ENCODE measurements around the gene TCF4. TPM values are rescaled to one million over a fixed set of nuclear protein-coding genes. Genes with fewer than 3 reads are reported as not detected.

The TCF4 gene
- total RNA-seq, 1 experiment from 2014 or later: 0.42 TPM

DNA sequence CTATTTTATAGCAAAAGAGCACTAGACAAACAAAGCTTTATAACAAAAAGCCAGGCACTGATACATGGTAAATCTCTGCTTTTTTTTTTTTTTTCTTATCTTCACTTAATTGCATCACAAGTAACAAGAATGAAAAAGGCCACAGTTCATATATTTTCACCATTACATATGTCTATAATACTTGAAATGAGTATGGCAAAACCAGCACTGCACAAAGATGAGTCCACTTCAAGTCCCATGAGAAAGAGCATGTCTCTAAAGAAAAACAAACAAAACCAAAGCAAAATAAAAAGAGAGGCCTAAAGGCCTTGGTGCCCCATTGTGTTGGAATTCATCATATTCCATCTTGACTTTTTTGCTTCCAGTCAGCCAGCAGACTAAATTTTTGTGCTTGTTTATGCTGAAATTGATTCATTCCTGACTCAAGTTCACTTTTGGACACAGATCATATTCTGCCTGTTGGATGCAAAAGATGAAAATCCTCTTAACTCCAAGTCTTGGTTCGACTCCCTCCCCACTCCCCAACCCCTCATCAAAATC lies 363.8 kb downstream of the TCF4 start:
- H3K9ac ChIP-seq (ENCODE audit: low read length): no peak overlapping the region
- ChIA-PET POLR2A (no interaction called here), RAD21 (ENCODE audit: low non-redundant PET in 1 of 2, low total read pairs in 2 of 2, uncharacterized antibody in 2 of 2, unreplicated experiment in 2 of 2) (no interaction called here), CTCF (interaction anchor here (1.3 kb wide), 1 partner anchor 11 kb away, joined by 4 read pairs; no protein-coding TSS in a partner anchor)
- H3K79me2 ChIP-seq (ENCODE audit: insufficient read depth, low read length): no peaks in the 10 kb centered on the region
- no peaks in the 10 kb centered on the region for H3K4me1 ChIP-seq (ENCODE audit: control insufficient read depth in 1 of 2, insufficient read depth in 2 of 2, low read length in 2 of 2)
- TF ChIP-seq EGR1 (IDR thresholded peaks at IDR 0.05; ENCODE audit: low read depth) (no peak), SRF (IDR thresholded peaks at IDR 0.05; ENCODE audit: low read depth) (no peak), CEBPB (IDR thresholded peaks at IDR 0.05; ENCODE audit: low read depth) (no peak), ZNF274 (IDR thresholded peaks at IDR 0.05; ENCODE audit: low read depth, low read length) (no peak), RAD21 (IDR thresholded peaks at IDR 0.05; ENCODE audit: low read depth) (no peak), TCF7L2 (IDR thresholded peaks at IDR 0.05; ENCODE audit: borderline replicate concordance, extremely low read depth, insufficient read depth, insufficient read length) (no peak), SIN3A (IDR thresholded peaks at IDR 0.05; ENCODE audit: low read depth) (no peak), EZH2phosphoT487 (IDR thresholded peaks at IDR 0.05; ENCODE audit: borderline replicate concordance) (no peak)
- TF ChIP-seq, protein P1, sequence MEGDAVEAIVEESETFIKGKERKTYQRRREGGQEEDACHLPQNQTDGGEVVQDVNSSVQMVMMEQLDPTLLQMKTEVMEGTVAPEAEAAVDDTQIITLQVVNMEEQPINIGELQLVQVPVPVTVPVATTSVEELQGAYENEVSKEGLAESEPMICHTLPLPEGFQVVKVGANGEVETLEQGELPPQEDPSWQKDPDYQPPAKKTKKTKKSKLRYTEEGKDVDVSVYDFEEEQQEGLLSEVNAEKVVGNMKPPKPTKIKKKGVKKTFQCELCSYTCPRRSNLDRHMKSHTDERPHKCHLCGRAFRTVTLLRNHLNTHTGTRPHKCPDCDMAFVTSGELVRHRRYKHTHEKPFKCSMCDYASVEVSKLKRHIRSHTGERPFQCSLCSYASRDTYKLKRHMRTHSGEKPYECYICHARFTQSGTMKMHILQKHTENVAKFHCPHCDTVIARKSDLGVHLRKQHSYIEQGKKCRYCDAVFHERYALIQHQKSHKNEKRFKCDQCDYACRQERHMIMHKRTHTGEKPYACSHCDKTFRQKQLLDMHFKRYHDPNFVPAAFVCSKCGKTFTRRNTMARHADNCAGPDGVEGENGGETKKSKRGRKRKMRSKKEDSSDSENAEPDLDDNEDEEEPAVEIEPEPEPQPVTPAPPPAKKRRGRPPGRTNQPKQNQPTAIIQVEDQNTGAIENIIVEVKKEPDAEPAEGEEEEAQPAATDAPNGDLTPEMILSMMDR (IDR thresholded peaks at IDR 0.05 in 2 of 3, conservative IDR thresholded peaks at IDR 0.05 in 1 of 3; ENCODE audit: borderline replicate concordance in 1 of 3, insufficient read depth in 1 of 3, low read depth in 2 of 3, low read length in 2 of 3): no peak
- TF ChIP-seq, protein P2, sequence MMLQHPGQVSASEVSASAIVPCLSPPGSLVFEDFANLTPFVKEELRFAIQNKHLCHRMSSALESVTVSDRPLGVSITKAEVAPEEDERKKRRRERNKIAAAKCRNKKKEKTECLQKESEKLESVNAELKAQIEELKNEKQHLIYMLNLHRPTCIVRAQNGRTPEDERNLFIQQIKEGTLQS (IDR thresholded peaks at IDR 0.05): no peak
- TF ChIP-seq, protein P3, sequence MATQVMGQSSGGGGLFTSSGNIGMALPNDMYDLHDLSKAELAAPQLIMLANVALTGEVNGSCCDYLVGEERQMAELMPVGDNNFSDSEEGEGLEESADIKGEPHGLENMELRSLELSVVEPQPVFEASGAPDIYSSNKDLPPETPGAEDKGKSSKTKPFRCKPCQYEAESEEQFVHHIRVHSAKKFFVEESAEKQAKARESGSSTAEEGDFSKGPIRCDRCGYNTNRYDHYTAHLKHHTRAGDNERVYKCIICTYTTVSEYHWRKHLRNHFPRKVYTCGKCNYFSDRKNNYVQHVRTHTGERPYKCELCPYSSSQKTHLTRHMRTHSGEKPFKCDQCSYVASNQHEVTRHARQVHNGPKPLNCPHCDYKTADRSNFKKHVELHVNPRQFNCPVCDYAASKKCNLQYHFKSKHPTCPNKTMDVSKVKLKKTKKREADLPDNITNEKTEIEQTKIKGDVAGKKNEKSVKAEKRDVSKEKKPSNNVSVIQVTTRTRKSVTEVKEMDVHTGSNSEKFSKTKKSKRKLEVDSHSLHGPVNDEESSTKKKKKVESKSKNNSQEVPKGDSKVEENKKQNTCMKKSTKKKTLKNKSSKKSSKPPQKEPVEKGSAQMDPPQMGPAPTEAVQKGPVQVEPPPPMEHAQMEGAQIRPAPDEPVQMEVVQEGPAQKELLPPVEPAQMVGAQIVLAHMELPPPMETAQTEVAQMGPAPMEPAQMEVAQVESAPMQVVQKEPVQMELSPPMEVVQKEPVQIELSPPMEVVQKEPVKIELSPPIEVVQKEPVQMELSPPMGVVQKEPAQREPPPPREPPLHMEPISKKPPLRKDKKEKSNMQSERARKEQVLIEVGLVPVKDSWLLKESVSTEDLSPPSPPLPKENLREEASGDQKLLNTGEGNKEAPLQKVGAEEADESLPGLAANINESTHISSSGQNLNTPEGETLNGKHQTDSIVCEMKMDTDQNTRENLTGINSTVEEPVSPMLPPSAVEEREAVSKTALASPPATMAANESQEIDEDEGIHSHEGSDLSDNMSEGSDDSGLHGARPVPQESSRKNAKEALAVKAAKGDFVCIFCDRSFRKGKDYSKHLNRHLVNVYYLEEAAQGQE (IDR thresholded peaks at IDR 0.05; ENCODE audit: low read depth): no peak
- TF ChIP-seq, protein P4, sequence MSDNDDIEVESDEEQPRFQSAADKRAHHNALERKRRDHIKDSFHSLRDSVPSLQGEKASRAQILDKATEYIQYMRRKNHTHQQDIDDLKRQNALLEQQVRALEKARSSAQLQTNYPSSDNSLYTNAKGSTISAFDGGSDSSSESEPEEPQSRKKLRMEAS (IDR thresholded peaks at IDR 0.05): no peak
- H2AFZ ChIP-seq (ENCODE audit: low read depth, low read length, poor library complexity, severe bottlenecking): no peak overlapping the region
- H4K20me1 ChIP-seq (ENCODE audit: insufficient read depth): no peaks in the 10 kb centered on the region
- H3K4me2 ChIP-seq (ENCODE audit: low read length): no peak overlapping the region
- H3K9me2 ChIP-seq (ENCODE audit: insufficient read depth): no peaks in the 10 kb centered on the region
- intact Hi-C loops (cut with micrococcal nuclease): no loop called here
- no peak overlapping the region for H3K27ac ChIP-seq (ENCODE audit: low read depth, low read length)
- H3K27me3 ChIP-seq (ENCODE audit: insufficient read depth, low read length): peaks cover 9% of the 10 kb centered on the region
- H3K9me3 ChIP-seq (ENCODE audit: control insufficient read depth in 1 of 2, insufficient read depth in 1 of 2, low read depth in 1 of 2, low read length in 2 of 2): no peaks in the 10 kb centered on the region
- H3K4me3 ChIP-seq (replicated peaks in 1 of 2; ENCODE audit: low read depth in 1 of 2, low read length in 2 of 2): no peak overlapping the region
- ATAC-seq (no peak), DNase-seq (ENCODE audit: low read depth, low spot score) (no peak)
- H3K36me3 ChIP-seq (ENCODE audit: control insufficient read depth in 1 of 2, insufficient read depth in 2 of 2, low read length in 2 of 2): no peaks in the 10 kb centered on the region
- BruUV-seq (replicated peaks): no TSS peak
